Mesothelial cell of epicardium (in vitro differentiated cells): Measurements from ENCODE around the gene PTPRK. TPM values are rescaled to one million over a fixed set of nuclear protein-coding genes. Genes with fewer than 3 reads are reported as not detected.
A peak's percentile ranks its signal among the peaks of the same experiment; 100 is the strongest.

ENCODE experiments used
- DNase-seq, 2 experiments: peaks; one replicate each; pipeline ENCODE4 v3.0.0; 2021; ENCODE audit warnings: low spot score in 2 of 2; ENCODE audit not compliant: unreplicated experiment in 2 of 2
- H3K27ac Mint-ChIP-seq: 2 replicates; pipeline ENCODE4 v1.8.0; 2021; ENCODE audit warnings: mixed read lengths
- H3K27me3 Mint-ChIP-seq: 2 replicates; pipeline ENCODE4 v1.8.0; 2021; ENCODE audit warnings: low read depth, mixed read lengths
- H3K36me3 Mint-ChIP-seq: 2 replicates; pipeline ENCODE4 v1.8.0; 2021; ENCODE audit warnings: mixed read lengths
- H3K4me1 Mint-ChIP-seq: 2 replicates; pipeline ENCODE4 v1.8.0; 2021; ENCODE audit warnings: mixed read lengths
- H3K4me3 Mint-ChIP-seq: 2 replicates; pipeline ENCODE4 v1.8.0; 2021; ENCODE audit warnings: mild to moderate bottlenecking, moderate library complexity, mixed read lengths
- H3K9me3 Mint-ChIP-seq: 2 replicates; pipeline ENCODE4 v1.8.0; 2021; ENCODE audit warnings: mixed read lengths
- total RNA-seq: library from RNA; stranded (reverse); gene quantifications from 3 replicates; pipeline ENCODE4 v1.2.1, GENCODE V29; 2021
- TF ChIP-seq, protein P1 (sequence below): fragments of 200-600 bp; sonication (generic); IDR thresholded peaks from one replicate; pipeline ENCODE4 v1.5.0; 2021; ENCODE audit warnings: antibody characterized with exemption; ENCODE audit not compliant: unreplicated experiment

Gene PTPRK
- total RNA-seq, 1 donor from 2014 or later, result 93.7 TPM

DNA sequence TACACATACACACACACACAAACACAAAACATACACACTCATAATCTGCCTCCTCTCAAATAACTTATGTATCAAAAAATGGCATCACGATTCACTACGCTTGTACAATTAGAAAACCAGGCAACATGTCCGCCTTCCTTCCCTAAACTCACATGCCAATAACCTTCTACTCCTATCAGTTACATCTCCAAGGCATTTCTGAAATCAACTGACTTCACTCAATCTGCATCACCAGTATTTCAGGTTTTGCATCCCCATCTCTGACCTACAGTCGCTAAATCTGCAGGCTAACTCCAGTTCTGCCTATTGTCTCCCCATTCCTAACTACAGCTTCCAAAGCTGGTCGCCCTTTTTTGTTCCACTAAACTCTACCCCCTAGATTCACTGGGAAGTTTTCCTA, 217.5 kb downstream of the PTPRK start:
- no peak overlapping the region for H3K27ac Mint-ChIP-seq
- no peaks in the 10 kb centered on the region for H3K4me1 Mint-ChIP-seq
- H3K9me3 Mint-ChIP-seq, result peaks cover 16% of the 10 kb centered on the region
- peaks cover 23% of the 10 kb centered on the region for H3K36me3 Mint-ChIP-seq
- DNase-seq, result no peak
- TF ChIP-seq, protein P1, sequence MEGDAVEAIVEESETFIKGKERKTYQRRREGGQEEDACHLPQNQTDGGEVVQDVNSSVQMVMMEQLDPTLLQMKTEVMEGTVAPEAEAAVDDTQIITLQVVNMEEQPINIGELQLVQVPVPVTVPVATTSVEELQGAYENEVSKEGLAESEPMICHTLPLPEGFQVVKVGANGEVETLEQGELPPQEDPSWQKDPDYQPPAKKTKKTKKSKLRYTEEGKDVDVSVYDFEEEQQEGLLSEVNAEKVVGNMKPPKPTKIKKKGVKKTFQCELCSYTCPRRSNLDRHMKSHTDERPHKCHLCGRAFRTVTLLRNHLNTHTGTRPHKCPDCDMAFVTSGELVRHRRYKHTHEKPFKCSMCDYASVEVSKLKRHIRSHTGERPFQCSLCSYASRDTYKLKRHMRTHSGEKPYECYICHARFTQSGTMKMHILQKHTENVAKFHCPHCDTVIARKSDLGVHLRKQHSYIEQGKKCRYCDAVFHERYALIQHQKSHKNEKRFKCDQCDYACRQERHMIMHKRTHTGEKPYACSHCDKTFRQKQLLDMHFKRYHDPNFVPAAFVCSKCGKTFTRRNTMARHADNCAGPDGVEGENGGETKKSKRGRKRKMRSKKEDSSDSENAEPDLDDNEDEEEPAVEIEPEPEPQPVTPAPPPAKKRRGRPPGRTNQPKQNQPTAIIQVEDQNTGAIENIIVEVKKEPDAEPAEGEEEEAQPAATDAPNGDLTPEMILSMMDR, result no peak
- H3K4me3 Mint-ChIP-seq, result no peak overlapping the region
- H3K27me3 Mint-ChIP-seq, result no peaks in the 10 kb centered on the region

DNA sequence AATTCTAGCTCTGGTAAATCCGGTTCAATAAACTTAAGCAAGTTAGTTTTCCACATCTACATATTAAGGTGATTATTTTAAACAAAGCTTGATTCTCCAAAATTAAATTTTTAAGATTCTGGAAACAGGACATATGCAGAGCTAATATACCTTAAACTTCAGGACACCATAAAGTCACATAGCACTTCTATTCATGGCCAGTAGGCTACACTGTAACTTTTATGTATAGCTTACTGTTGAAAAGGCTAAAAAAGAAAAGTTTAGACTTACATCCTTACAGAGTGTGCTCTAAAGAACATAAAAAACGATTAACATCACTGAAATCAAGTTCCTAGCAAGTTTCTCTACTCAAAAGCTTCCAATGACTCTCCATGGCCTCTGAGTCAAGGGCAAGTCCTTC, 224.7 kb downstream of the PTPRK start:
- Mint-ChIP-seq H3K27ac (no peak overlapping the region), H3K4me3 (no peak overlapping the region), H3K9me3 (peaks cover 17% of the 10 kb centered on the region)

DNA sequence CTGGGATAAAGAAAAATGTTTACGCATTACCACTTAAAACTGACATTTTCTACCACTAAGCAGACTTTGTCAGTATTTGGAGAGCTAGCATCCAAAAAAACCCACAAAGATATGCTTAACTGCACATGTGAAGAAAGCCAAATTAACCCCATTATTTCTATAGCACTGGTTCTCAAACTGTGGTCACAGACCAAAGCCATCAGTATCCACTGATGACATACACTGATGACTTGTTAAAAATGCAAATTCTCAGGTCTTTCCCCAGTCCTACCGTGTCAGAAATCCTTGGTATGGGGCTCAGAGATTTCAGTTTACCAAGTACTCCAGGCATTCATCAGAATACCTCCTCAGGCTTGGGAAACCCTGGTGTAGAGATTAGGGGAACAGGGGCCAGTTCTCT, 230.2 kb downstream of the PTPRK start:
- H3K4me3 Mint-ChIP-seq, result no peak overlapping the region
- H3K4me1 Mint-ChIP-seq, result peaks cover 11% of the 10 kb centered on the region
- TF ChIP-seq, protein P1, result no peak
- H3K27ac Mint-ChIP-seq, result no peak overlapping the region
- peaks cover 21% of the 10 kb centered on the region for H3K36me3 Mint-ChIP-seq
- peaks cover 20% of the 10 kb centered on the region for H3K9me3 Mint-ChIP-seq
- H3K27me3 Mint-ChIP-seq, result no peaks in the 10 kb centered on the region
- DNase-seq, result no peak

More for the DNA sequence above, 224.7 kb downstream of the PTPRK start:
- Mint-ChIP-seq H3K27me3 (no peaks in the 10 kb centered on the region), H3K36me3 (peaks cover 21% of the 10 kb centered on the region), H3K4me1 (no peaks in the 10 kb centered on the region)
- TF ChIP-seq, protein P1, result no peak
- DNase-seq, result no peak

DNA sequence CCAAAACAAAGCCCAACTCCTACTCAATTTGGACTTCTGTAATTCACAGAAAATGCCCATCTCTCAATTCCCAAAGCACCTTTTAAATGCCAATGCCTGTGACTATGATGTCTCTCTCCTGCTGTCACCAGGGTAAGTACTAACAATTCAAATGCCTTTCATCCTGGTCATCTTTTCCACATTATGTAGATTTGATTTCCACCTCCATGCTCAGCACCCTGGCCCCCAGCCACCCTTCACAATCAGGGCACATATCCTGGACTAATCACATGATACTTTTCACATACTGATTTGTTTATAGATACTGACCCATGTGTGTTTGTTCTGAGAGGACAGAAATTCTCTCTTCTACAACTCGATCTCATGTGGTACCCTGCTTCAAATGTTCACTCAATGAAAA, 236.3 kb downstream of the PTPRK start:
- TF ChIP-seq, protein P1, result no peak
- Mint-ChIP-seq H3K27me3 (no peaks in the 10 kb centered on the region), H3K36me3 (peaks cover 19% of the 10 kb centered on the region), H3K9me3 (peaks cover 20% of the 10 kb centered on the region), H3K27ac (no peak overlapping the region), H3K4me1 (peaks cover 26% of the 10 kb centered on the region), H3K4me3 (no peak overlapping the region)
- no peak for DNase-seq

DNA sequence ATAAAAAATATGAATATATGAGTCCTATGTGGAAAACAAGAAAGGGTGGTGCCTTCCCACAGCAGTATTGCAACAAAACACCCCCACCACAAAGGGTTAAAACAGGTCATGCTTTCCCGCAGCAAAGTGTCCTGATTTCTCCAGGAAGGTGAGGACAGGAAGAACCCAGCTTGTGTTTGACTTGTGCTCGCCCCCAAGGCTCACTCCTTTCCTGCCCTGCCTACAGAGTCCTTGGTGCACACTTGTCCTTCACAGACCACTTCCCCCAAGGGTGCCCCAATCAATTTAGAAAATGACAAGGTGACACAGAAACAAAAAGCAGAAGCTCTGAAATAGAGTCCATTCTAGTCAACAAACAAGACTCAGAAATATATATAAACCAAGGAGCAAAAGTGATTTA, 237.4 kb downstream of the PTPRK start:
- Mint-ChIP-seq H3K36me3 (peaks cover 19% of the 10 kb centered on the region), H3K9me3 (peaks cover 20% of the 10 kb centered on the region), H3K4me1 (peaks cover 30% of the 10 kb centered on the region), H3K4me3 (no peak overlapping the region), H3K27ac (peak overlapping the region; percentile 49), H3K27me3 (no peaks in the 10 kb centered on the region)
- DNase-seq, result no peak
- TF ChIP-seq, protein P1, result no peak

DNA sequence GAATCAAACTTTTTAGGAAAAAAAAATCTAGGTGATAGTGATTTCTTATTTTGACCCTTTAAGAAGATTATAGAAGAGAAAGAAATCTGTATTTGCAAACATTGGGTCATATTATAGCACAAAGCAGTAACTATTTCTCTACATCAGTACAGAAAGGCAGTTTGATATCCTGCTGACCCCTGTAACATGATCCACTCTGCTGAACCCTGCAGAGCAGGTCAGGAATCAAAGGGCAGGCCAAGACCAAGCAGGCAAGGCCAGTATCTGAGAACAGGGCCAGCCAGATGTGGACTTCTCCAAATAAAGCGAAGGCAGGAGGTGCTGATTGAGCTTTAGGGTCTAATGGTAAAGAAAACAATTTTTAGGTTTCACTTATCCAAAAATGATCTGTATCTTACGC, 239.4 kb downstream of the PTPRK start:
- Mint-ChIP-seq H3K4me3 (no peak overlapping the region), H3K27ac (no peak overlapping the region)
- TF ChIP-seq, protein P1, result no peak

More for the DNA sequence above, 239.4 kb downstream of the PTPRK start:
- no peak for DNase-seq
- H3K36me3 Mint-ChIP-seq, result peaks cover 3% of the 10 kb centered on the region
- peaks cover 38% of the 10 kb centered on the region for H3K4me1 Mint-ChIP-seq
- peaks cover 3% of the 10 kb centered on the region for H3K9me3 Mint-ChIP-seq
- H3K27me3 Mint-ChIP-seq, result no peaks in the 10 kb centered on the region
